PC-3 (cell line): Measurements from ENCODE around the gene CORO2A. TPM values are rescaled to one million over a fixed set of nuclear protein-coding genes. Genes with fewer than 3 reads are reported as not detected.

Source experiments
- ATAC-seq: fragments of 200-7000 bp; cut with Tn5 transposase; 2 replicates; pipeline ENCODE4 v1.9.1; 2020; ENCODE audit warnings: mild to moderate bottlenecking, moderate library complexity
- BruUV-seq: library from RNA; stranded (reverse); fragments of 400-500 nt; replicated peaks from 2 replicates; lab custom pipeline; 2021; lab: Mats Ljungman, UMichigan
- CTCF ChIA-PET: fragments of 300-600 bp; sonication (Branson Sonifier 250); formaldehyde crosslinking; loops from one replicate; lab custom pipeline; 2022; ENCODE audit warnings: antibody characterized with exemption; lab: Charles Lee
- POLR2A ChIA-PET: fragments of 300-600 bp; sonication (Branson Sonifier 250); formaldehyde crosslinking; loops from one replicate; lab custom pipeline; 2022; ENCODE audit warnings: antibody characterized with exemption; ENCODE audit not compliant: unreplicated experiment; lab: Charles Lee
- DNase-seq: peaks from one replicate; pipeline ENCODE4 v3.0.0-alpha.2; 2015
- H2AFZ ChIP-seq: fragments of 300-600 bp; sonication (generic); 2 replicates; pipeline ENCODE4 v1.6.0; 2016; ENCODE audit warnings: antibody characterized with exemption, low read length
- H3F3A ChIP-seq: fragments of 300-600 bp; sonication (generic); one replicate; pipeline ENCODE4 v1.6.0; 2017; ENCODE audit warnings: antibody characterized with exemption, low read length, control low read depth, mild to moderate bottlenecking; ENCODE audit not compliant: unreplicated experiment
- H3K27ac ChIP-seq: fragments of 300-600 bp; sonication (generic); 2 replicates; pipeline ENCODE4 v1.5.1; 2016; ENCODE audit warnings: mild to moderate bottlenecking, low read length
- H3K27me3 ChIP-seq: fragments of 300-600 bp; sonication (generic); 2 replicates; pipeline ENCODE4 v1.6.1; 2016; ENCODE audit warnings: low read length, mixed read lengths
- H3K36me3 ChIP-seq: fragments of 300-600 bp; sonication (generic); 2 replicates; pipeline ENCODE4 v1.6.1; 2016; ENCODE audit warnings: low read depth, mixed run types, low read length, mixed read lengths
- H3K4me1 ChIP-seq: fragments of 300-600 bp; sonication (generic); 2 replicates; pipeline ENCODE4 v1.5.1; 2016; ENCODE audit warnings: low read length; ENCODE audit not compliant: insufficient read depth
- H3K4me2 ChIP-seq: fragments of 300-600 bp; sonication (generic); 2 replicates; pipeline ENCODE4 v1.6.0; 2016; ENCODE audit warnings: low read length
- H3K4me3 ChIP-seq: fragments of 300-600 bp; sonication (generic); 2 replicates; pipeline ENCODE4 v1.5.1; 2016; ENCODE audit warnings: mild to moderate bottlenecking, low read length, mixed read lengths
- H3K79me2 ChIP-seq: fragments of 300-600 bp; sonication (generic); 2 replicates; pipeline ENCODE4 v1.6.1; 2017; ENCODE audit warnings: low read length, mixed read lengths
- H3K9ac ChIP-seq: fragments of 300-600 bp; sonication (generic); 2 replicates; pipeline ENCODE4 v1.6.0; 2016; ENCODE audit warnings: mild to moderate bottlenecking, low read length
- H3K9me2 ChIP-seq: fragments of 300-600 bp; sonication (generic); replicated peaks from 2 replicates; pipeline ENCODE4 v1.6.1; 2016; ENCODE audit warnings: mixed run types, low read length, mixed read lengths
- H3K9me3 ChIP-seq: fragments of 300-600 bp; sonication (generic); 2 replicates; pipeline ENCODE4 v1.6.1; 2016; ENCODE audit warnings: low read length, mixed read lengths
- H4K20me1 ChIP-seq: fragments of 300-600 bp; sonication (generic); 2 replicates; pipeline ENCODE4 v1.6.1; 2016; ENCODE audit warnings: low read length, mixed read lengths
- EZH2 ChIP-seq: fragments of 300-600 bp; sonication (generic); IDR thresholded peaks from one replicate; pipeline ENCODE4 v1.6.1; 2017; ENCODE audit warnings: antibody characterized with exemption, mild to moderate bottlenecking, low read length; ENCODE audit not compliant: unreplicated experiment
- EZH2phosphoT487 ChIP-seq: fragments of 300-600 bp; sonication (generic); IDR thresholded peaks from 2 replicates; pipeline ENCODE4 v1.6.1; 2018; ENCODE audit warnings: mild to moderate bottlenecking, antibody characterized with exemption, low read length, borderline replicate concordance
- intact Hi-C: fragments of 100-400 bp; cut with micrococcal nuclease; formaldehyde crosslinking; loops from 2 replicates; pipeline ENCODE4 v1.9.0; 2023
- total RNA-seq: library from RNA; depleted of rRNA; stranded (reverse); fragments of >200 nt; gene quantifications from 2 replicates; pipeline ENCODE4 v1.2.3, GENCODE V29; 2014
- TF ChIP-seq, protein P1 (sequence below): fragments of 300-600 bp; sonication (generic); conservative IDR thresholded peaks from 2 replicates; pipeline ENCODE4 v1.5.1; 2017; ENCODE audit warnings: antibody characterized with exemption, low read depth, mild to moderate bottlenecking, low read length

Gene CORO2A
- total RNA-seq, 1 experiment from 2014 or later, result 2.2 TPM

DNA sequence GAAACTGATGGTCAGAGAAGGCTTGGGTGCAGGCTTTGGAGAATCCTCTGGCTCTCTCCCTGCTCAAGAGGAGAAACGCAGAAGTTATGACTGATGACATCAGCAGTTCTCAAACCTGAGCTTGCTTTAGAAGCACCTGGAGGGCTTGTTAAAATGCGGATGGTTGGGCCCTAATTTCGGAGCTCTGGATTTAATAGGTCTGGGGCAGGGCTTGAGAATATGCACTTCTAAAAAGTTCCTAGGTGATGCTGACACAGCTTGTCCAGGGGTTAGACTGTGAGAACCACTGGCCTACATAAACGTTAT is 36.6 kb upstream of the CORO2A start:
- intact Hi-C loops, result no loop called here
- no TSS peak for BruUV-seq
- ATAC-seq (no peak), DNase-seq (no peak)
- H3K36me3 ChIP-seq, result 0 out of 2 replicates have a peak, but pooled peaks cover 5% of the 10 kb centered on the region
- ChIA-PET CTCF (no interaction called here), POLR2A (no interaction called here)
- H3K4me3 ChIP-seq, result no peak overlapping the region
- no peaks in the 10 kb centered on the region for H3K79me2 ChIP-seq
- TF ChIP-seq, protein P1, sequence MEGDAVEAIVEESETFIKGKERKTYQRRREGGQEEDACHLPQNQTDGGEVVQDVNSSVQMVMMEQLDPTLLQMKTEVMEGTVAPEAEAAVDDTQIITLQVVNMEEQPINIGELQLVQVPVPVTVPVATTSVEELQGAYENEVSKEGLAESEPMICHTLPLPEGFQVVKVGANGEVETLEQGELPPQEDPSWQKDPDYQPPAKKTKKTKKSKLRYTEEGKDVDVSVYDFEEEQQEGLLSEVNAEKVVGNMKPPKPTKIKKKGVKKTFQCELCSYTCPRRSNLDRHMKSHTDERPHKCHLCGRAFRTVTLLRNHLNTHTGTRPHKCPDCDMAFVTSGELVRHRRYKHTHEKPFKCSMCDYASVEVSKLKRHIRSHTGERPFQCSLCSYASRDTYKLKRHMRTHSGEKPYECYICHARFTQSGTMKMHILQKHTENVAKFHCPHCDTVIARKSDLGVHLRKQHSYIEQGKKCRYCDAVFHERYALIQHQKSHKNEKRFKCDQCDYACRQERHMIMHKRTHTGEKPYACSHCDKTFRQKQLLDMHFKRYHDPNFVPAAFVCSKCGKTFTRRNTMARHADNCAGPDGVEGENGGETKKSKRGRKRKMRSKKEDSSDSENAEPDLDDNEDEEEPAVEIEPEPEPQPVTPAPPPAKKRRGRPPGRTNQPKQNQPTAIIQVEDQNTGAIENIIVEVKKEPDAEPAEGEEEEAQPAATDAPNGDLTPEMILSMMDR, result no peak
- H3F3A ChIP-seq, result no peaks in the 10 kb centered on the region
- H3K4me1 ChIP-seq, result peaks cover 39% of the 10 kb centered on the region
- H2AFZ ChIP-seq, result no peak overlapping the region
- H3K9me3 ChIP-seq, result no peaks in the 10 kb centered on the region
- no peaks in the 10 kb centered on the region for H3K9me2 ChIP-seq
- no peaks in the 10 kb centered on the region for H3K27me3 ChIP-seq
- H3K9ac ChIP-seq, result no peak overlapping the region
- H3K4me2 ChIP-seq, result no peak overlapping the region
- no peaks in the 10 kb centered on the region for H4K20me1 ChIP-seq
- H3K27ac ChIP-seq, result no peak overlapping the region

DNA sequence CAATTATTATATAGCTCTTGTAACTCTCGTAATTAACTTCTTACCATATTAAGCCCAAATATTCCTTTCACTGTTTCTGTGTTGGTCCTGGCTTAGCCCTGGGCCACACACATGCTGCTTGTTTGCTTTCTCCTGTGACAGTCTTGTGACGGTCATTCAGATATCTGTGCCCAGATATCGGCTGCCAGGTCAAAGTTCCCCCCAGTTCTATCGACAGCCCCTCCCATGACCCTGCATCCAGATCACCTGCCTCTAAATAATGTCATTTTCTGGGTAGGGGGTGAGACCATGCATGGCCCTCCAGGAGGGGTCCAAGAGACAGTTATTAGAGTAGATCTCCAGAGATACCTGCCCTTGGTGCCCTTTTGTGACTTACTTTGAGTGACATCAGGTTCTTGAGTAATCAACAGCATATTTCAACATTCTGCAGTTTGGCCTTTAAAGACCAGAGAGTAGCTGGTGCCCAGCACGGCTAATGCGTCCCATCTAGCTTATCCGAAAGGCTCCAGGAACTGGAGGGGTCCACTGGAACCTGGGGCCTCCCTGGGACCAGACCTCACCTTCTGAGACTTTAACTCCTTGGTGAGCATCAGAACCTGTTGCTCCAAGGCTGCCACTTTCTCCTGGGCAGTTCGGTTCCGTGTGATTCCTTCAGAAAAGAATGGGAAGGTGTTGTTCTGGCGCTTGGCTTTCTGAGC is 36.1 kb upstream of the CORO2A start:
- no peak overlapping the region for H3K4me2 ChIP-seq
- CTCF ChIA-PET, result no interaction called here

DNA sequence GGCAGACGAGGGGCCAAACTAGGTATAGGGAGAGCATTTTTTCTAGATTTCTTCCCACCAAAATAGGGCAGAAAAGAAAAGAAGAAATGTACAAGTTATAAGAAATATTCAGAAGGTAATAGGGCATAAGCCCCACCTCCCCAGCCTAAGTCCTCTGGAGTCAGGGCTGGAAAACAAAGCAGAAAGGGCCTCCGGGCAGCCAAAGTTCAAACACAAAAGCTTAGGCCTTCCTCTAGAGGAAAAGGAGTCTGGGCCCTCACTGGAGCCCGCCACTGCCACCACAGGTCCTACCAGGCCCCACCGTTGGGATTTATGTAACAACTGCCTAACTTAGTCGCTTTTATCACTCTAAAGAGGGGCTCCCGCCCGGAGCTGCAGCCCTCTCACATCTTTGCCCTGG is 35.4 kb upstream of the CORO2A start:
- Histone ChIP-seq H3K27me3 (no peaks in the 10 kb centered on the region), H3K9me2 (no peaks in the 10 kb centered on the region), H3K4me3 (no peak overlapping the region), H3K4me1 (peaks cover 47% of the 10 kb centered on the region), H3F3A (no peaks in the 10 kb centered on the region), H3K79me2 (no peaks in the 10 kb centered on the region), H4K20me1 (no peaks in the 10 kb centered on the region), H3K9ac (no peak overlapping the region), H3K27ac (no peak overlapping the region), H3K9me3 (no peaks in the 10 kb centered on the region), H2AFZ (no peak overlapping the region), H3K36me3 (0 out of 2 replicates have a peak, but pooled peaks cover 5% of the 10 kb centered on the region), H3K4me2 (no peak overlapping the region)
- no peak for ATAC-seq
- CTCF ChIA-PET, result no interaction called here
- TF ChIP-seq EZH2 (no peak), EZH2phosphoT487 (no peak)
- TF ChIP-seq, protein P1, result no peak
- DNase-seq, result no peak
- POLR2A ChIA-PET, result no interaction called here
- BruUV-seq, result no TSS peak
- intact Hi-C loops, result no loop called here

More for the DNA sequence above, 36.1 kb upstream of the CORO2A start:
- Histone ChIP-seq H3K4me1 (peaks cover 40% of the 10 kb centered on the region), H4K20me1 (no peaks in the 10 kb centered on the region), H3K79me2 (no peaks in the 10 kb centered on the region), H3K9me2 (no peaks in the 10 kb centered on the region), H3K4me3 (no peak overlapping the region), H3K36me3 (0 out of 2 replicates have a peak, but pooled peaks cover 5% of the 10 kb centered on the region), H3K27me3 (no peaks in the 10 kb centered on the region), H2AFZ (no peak overlapping the region), H3K9ac (no peak overlapping the region), H3F3A (no peaks in the 10 kb centered on the region), H3K9me3 (no peaks in the 10 kb centered on the region), H3K27ac (no peak overlapping the region)
- ATAC-seq, result no peak
- intact Hi-C loops, result no loop called here
- POLR2A ChIA-PET, result no interaction called here
- no peak for DNase-seq
- BruUV-seq, result no TSS peak
- TF ChIP-seq EZH2phosphoT487 (no peak), EZH2 (no peak)
- TF ChIP-seq, protein P1, result no peak
